Uterus (tissue), 4 donors: Measurements from ENCODE around the gene PPP4R1. TPM values are rescaled to one million over a fixed set of nuclear protein-coding genes. Genes with fewer than 3 reads are reported as not detected.

Experiments
- DNase-seq, 2 donors: peaks; one replicate each; pipeline ENCODE4 v3.0.0-alpha.2; 2019 to 2020
- H3K27ac ChIP-seq, 2 donors: fragments of 200-600 bp; sonication (generic); 1 replicate in 1 of 2; 2 replicates in 1 of 2; pipeline ENCODE4 v1.5.1; 2016 to 2018
- H3K27me3 ChIP-seq, 2 donors: fragments of 200-600 bp; sonication (generic); one replicate each; pipeline ENCODE4 v1.5.1; 2018 to 2019; ENCODE audit warnings: control low read depth in 1 of 2
- H3K36me3 ChIP-seq, 2 donors: fragments of 200-600 bp; sonication (generic); one replicate each; pipeline ENCODE4 v1.5.1; 2019; ENCODE audit warnings: control low read depth in 1 of 2
- H3K4me1 ChIP-seq, 2 donors: fragments of 200-600 bp; sonication (generic); one replicate each; pipeline ENCODE4 v1.5.1; 2018 to 2019; ENCODE audit warnings: control low read depth in 1 of 2
- H3K4me3 ChIP-seq, 2 donors: fragments of 200-600 bp; sonication (generic); 1 replicate in 1 of 2; 2 replicates in 1 of 2; pipeline ENCODE4 v1.5.1; 2018 to 2019; ENCODE audit warnings: mild to moderate bottlenecking in 1 of 2
- H3K9me3 ChIP-seq, 2 donors: fragments of 200-600 bp; sonication (generic); one replicate each; pipeline ENCODE4 v1.5.1; 2019; ENCODE audit warnings: control low read depth in 1 of 2
- CTCF ChIP-seq, 4 experiments: fragments of 200-600 bp in 2 of 4; fragments of 450-650 bp in 2 of 4; sonication (generic) in 2 of 4; IDR thresholded peaks; one replicate each; pipeline ENCODE4 v1.5.1; 2016 to 2019; ENCODE audit warnings: antibody characterized with exemption in 4 of 4, mild to moderate bottlenecking in 2 of 4, moderate library complexity in 1 of 4
- POLR2A ChIP-seq, 2 donors: fragments of 450-650 bp; IDR thresholded peaks; one replicate each; pipeline ENCODE4 v1.6.1; 2016; ENCODE audit warnings: antibody characterized with exemption in 2 of 2, mild to moderate bottlenecking in 1 of 2, moderate library complexity in 1 of 2
- intact Hi-C: fragments of 100-400 bp; cut with DNase I; formaldehyde crosslinking; loops from one replicate; pipeline ENCODE4 v1.15.1; 2023; ENCODE audit warnings: low total_unique reads
- total RNA-seq, 4 donors: library from RNA; depleted of rRNA in 3 of 4; stranded (reverse); fragments of >200 nt in 3 of 4; gene quantifications; one replicate each; pipeline versions ENCODE4 v1.1.0 to v1.2.4, GENCODE V29; 2014 to 2023
- donor health status: DM: yes; HTN: yes; CAD: no.

The PPP4R1 gene
- total RNA-seq, 4 donors from 2014 or later = 103 to 720 (median 185) TPM

DNA sequence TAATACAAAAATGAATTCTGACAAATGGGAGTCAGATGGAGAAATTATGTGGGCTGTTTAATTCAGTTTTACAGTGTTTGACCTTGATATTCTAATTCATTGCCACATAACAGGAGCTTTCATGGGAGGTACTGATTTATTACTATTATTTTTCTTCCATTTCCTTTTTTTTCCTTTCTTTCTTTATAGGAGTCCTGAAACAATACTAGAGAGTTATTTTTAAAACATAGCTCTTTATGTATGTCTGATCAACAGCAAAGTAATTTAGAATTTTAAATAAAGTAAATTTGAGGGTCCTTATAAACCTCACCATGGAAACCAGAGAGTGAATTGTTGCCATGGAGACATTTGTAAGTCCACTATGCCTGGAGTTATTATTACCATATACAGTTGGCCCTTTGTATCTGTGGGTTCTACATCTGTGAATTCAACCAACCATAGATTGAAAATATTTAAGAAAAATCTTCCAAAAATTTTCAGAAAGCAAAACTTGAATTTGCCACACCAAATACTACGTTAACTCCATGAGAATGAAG lies 40.9 kb upstream of the PPP4R1 start:
- DNase-seq = no peak
- no peak for TF ChIP-seq POLR2A (IDR thresholded peaks at IDR 0.05)
- no peak for TF ChIP-seq CTCF (IDR thresholded peaks at IDR 0.05)
- Histone ChIP-seq H3K4me1 (no peaks in the 10 kb centered on the region), H3K27me3 (no peaks in the 10 kb centered on the region), H3K4me3 (no peak overlapping the region), H3K27ac (no peak overlapping the region), H3K36me3 (no peaks in the 10 kb centered on the region), H3K9me3 (no peaks in the 10 kb centered on the region)
- intact Hi-C loops = no loop called here

- Histone ChIP-seq H3K4me1 (no peaks in the 10 kb centered on the region), H3K9me3 (no peaks in the 10 kb centered on the region), H3K4me3 (no peak overlapping the region), H3K36me3 (no peaks in the 10 kb centered on the region), H3K27me3 (no peaks in the 10 kb centered on the region), H3K27ac (no peak overlapping the region)
- intact Hi-C loops = no loop called here
- peak in 1 of 2 donors; percentile 19 for DNase-seq
- no peak for TF ChIP-seq CTCF (IDR thresholded peaks at IDR 0.05)
- TF ChIP-seq POLR2A (IDR thresholded peaks at IDR 0.05) = no peak
Measured at GRCh38 chr18:9653390-9653789, 39.0 kb upstream of the PPP4R1 start.

- intact Hi-C loops = no loop called here
- DNase-seq = no peak
- Histone ChIP-seq H3K27me3 (no peaks in the 10 kb centered on the region), H3K4me3 (no peak overlapping the region), H3K4me1 (no peaks in the 10 kb centered on the region), H3K27ac (no peak overlapping the region), H3K36me3 (no peaks in the 10 kb centered on the region), H3K9me3 (no peaks in the 10 kb centered on the region)
- no peak for TF ChIP-seq CTCF (IDR thresholded peaks at IDR 0.05)
- TF ChIP-seq POLR2A (IDR thresholded peaks at IDR 0.05) = no peak
Measured at GRCh38 chr18:9649164-9649540, 34.8 kb upstream of the PPP4R1 start.

GRCh38 chr18:9648431-9649163 lies 34.2 kb upstream of the PPP4R1 start:
- Histone ChIP-seq H3K4me3 (no peak overlapping the region), H3K27me3 (no peaks in the 10 kb centered on the region), H3K4me1 (no peaks in the 10 kb centered on the region), H3K9me3 (no peaks in the 10 kb centered on the region), H3K36me3 (no peaks in the 10 kb centered on the region), H3K27ac (no peak overlapping the region)
- intact Hi-C loops = no loop called here
- DNase-seq = no peak
- TF ChIP-seq POLR2A (IDR thresholded peaks at IDR 0.05) = no peak
- no peak for TF ChIP-seq CTCF (IDR thresholded peaks at IDR 0.05)

DNA sequence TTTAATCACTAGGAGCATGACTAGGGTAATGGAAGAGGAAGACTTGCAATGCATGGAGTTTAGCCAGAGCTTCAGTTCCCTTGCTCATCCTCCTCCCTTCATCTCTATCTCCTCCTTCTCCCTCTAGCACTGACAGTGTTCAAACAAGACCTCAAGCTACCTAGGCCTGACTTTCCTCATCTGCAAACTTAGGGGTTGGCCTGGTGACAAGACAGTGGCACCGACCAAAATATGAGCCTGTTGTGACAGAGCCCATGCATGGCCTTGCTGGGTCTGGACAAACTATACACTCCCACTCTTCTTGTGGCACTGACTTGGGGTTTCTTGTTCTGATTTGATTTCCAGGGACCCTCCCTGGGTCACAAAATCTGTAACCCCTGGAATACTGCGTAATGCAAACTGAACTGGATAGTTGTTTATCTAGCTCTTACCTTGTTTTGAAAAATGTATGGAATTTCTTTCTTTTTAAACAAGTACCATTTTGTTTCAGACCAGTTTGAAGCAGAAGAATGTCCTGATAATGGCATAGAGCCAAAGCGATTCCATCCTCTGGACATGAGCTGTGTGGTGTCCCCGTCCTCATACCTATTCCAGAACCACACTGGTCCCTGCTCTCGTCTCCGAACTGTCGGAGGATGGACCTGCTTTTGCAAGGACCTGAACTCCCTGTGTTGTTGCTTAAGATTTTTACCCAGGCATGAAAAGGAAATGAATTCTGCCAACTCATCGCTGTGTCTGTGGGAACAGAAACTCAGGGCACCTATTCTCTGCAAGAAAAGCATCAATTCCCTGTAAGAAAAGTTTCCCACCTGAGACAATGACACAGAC lies 33.4 kb upstream of the PPP4R1 start:
- Histone ChIP-seq H3K27ac (no peak overlapping the region), H3K36me3 (no peaks in the 10 kb centered on the region), H3K27me3 (no peaks in the 10 kb centered on the region), H3K9me3 (no peaks in the 10 kb centered on the region), H3K4me3 (no peak overlapping the region), H3K4me1 (no peaks in the 10 kb centered on the region)
- intact Hi-C loops = no loop called here
- no peak for DNase-seq
- TF ChIP-seq POLR2A (IDR thresholded peaks at IDR 0.05) (no peak), CTCF (IDR thresholded peaks at IDR 0.05) (no peak)
